OCI-LY1 (cell line): ENCODE measurements around the gene RGS9.

Source experiments
- CTCF ChIP-seq: fragments of 200-600 bp; sonication (generic), shearing (Covaris generic); IDR thresholded peaks from 2 replicates; pipeline ENCODE4 v1.5.1; 2017; ENCODE audit warnings: mild to moderate bottlenecking, antibody characterized with exemption, low read length, moderate library complexity, mixed read lengths
- EZH2 ChIP-seq: fragments of 200-600 bp; sonication (generic), shearing (Covaris generic); IDR thresholded peaks from 2 replicates; pipeline ENCODE4 v1.8.0; 2017; ENCODE audit warnings: borderline replicate concordance, mixed run types, mild to moderate bottlenecking, antibody characterized with exemption, low read length, moderate library complexity, mixed read lengths

GRCh38 chr17:65170839-65171238, 33.7 kb downstream of the RGS9 start:
- no peak for TF ChIP-seq CTCF
- no peak for TF ChIP-seq EZH2
